H1 (cell line): ENCODE data around the gene TPM2. TPM values are rescaled to one million over a fixed set of nuclear protein-coding genes. Genes with fewer than 3 reads are reported as not detected.

Experiments used
- CTCF ChIA-PET: fragments of 300-600 bp; sonication (Branson Sonifier 250); formaldehyde crosslinking; loops from one replicate; lab custom pipeline; 2021; ENCODE audit not compliant: partially characterized antibody; lab: Charles Lee
- POLR2A ChIA-PET: fragments of 300-600 bp; sonication (Branson Sonifier 250); formaldehyde crosslinking; loops from one replicate; lab custom pipeline; 2021; ENCODE audit warnings: inconsistent platforms; ENCODE audit not compliant: partially characterized antibody; lab: Charles Lee
- DNase-seq, 2 experiments: peaks; one replicate each; pipeline versions ENCODE4 v3.0.0 to v3.0.0-alpha.2; 2010 to 2022; ENCODE audit warnings: low spot score in 2 of 2, low read depth in 1 of 2, mixed read lengths in 1 of 2
- FAIRE-seq: peaks from 2 replicates; lab custom pipeline; 2011; peaks lifted over from hg19 to GRCh38; lab: Jason Lieb, UNC
- H2AFZ ChIP-seq: 2 replicates; pipeline ENCODE4 v1.8.1; 2012; ENCODE audit warnings: low read length, inconsistent platforms
- H2AK5ac ChIP-seq: 2 replicates; pipeline ENCODE4 v1.6.1; 2013; ENCODE audit warnings: low read depth, low read length
- H2BK120ac ChIP-seq: replicated peaks from 2 replicates; pipeline ENCODE3; 2013; ENCODE audit warnings: low read depth, low read length, inconsistent platforms
- H2BK12ac ChIP-seq: 2 replicates; pipeline ENCODE4 v1.6.1; 2013; ENCODE audit warnings: low read depth, low read length
- H2BK15ac ChIP-seq: 2 replicates; pipeline ENCODE4 v1.6.1; 2013; ENCODE audit warnings: low read length
- H2BK20ac ChIP-seq: 2 replicates; pipeline ENCODE4 v1.6.1; 2013; ENCODE audit warnings: low read length
- H2BK5ac ChIP-seq: 2 replicates; pipeline ENCODE4 v1.6.1; 2013; ENCODE audit warnings: low read depth, low read length
- H3K14ac ChIP-seq: 2 replicates; pipeline ENCODE4 v1.6.1; 2013; ENCODE audit warnings: inconsistent platforms; ENCODE audit not compliant: insufficient read length
- H3K18ac ChIP-seq: 2 replicates; pipeline ENCODE4 v1.6.1; 2013; ENCODE audit warnings: low read length; ENCODE audit errors: extremely low read depth
- H3K23ac ChIP-seq: 2 replicates; pipeline ENCODE4 v1.6.1; 2013; ENCODE audit warnings: inconsistent platforms; ENCODE audit not compliant: insufficient read length
- H3K23me2 ChIP-seq: 2 replicates; pipeline ENCODE4 v1.6.1; 2013; ENCODE audit warnings: low read depth, low read length
- H3K27ac ChIP-seq: 2 replicates; pipeline ENCODE4 v1.6.1; 2011; ENCODE audit warnings: low read depth, low read length, inconsistent platforms
- H3K27me3 ChIP-seq, 4 experiments: replicated peaks in 1 of 4; 1 replicate in 1 of 4; 2 replicates in 3 of 4; pipeline versions ENCODE4 v1.6.1 to v1.8.1; 2011 to 2013; ENCODE audit warnings: low read length in 3 of 4, mild to moderate bottlenecking in 3 of 4, inconsistent platforms in 2 of 4, mixed read lengths in 2 of 4, moderate library complexity in 1 of 4; ENCODE audit not compliant: control insufficient read depth in 3 of 4, insufficient read depth in 3 of 4; ENCODE audit errors: extremely low read depth in 1 of 4
- H3K36me3 ChIP-seq, 4 experiments: 2 replicates each; pipeline versions ENCODE4 v1.6.1 to v1.8.1; 2011 to 2013; ENCODE audit warnings: mild to moderate bottlenecking in 4 of 4, low read length in 3 of 4, moderate library complexity in 2 of 4, control low read depth in 1 of 4, inconsistent platforms in 1 of 4; ENCODE audit not compliant: insufficient read depth in 4 of 4, control insufficient read depth in 2 of 4
- H3K4ac ChIP-seq: replicated peaks from 2 replicates; pipeline ENCODE3; 2013; ENCODE audit warnings: low read length, low read depth, mixed read lengths, inconsistent platforms; ENCODE audit not compliant: insufficient read length
- H3K4me1 ChIP-seq, 4 experiments: replicated peaks in 1 of 4; 1 replicate in 1 of 4; 2 replicates in 3 of 4; pipeline versions ENCODE4 v1.6.1 to v1.8.1; 2011 to 2013; ENCODE audit warnings: low read length in 3 of 4, inconsistent platforms in 2 of 4, mixed read lengths in 1 of 4; ENCODE audit not compliant: insufficient read depth in 4 of 4, control insufficient read depth in 3 of 4
- H3K4me2 ChIP-seq, 2 experiments: 2 replicates each; pipeline versions ENCODE4 v1.6.1 to v1.8.1; 2011 to 2013; ENCODE audit warnings: low read depth in 2 of 2, low read length in 2 of 2, control low read depth in 1 of 2, inconsistent platforms in 1 of 2, mild to moderate bottlenecking in 1 of 2; ENCODE audit not compliant: insufficient read depth in 1 of 2
- H3K4me3 ChIP-seq, 4 experiments: fragments of 200-600, 300-600 bp in 1 of 4; sonication (generic), shearing (Covaris generic), sonication (Bioruptor Twin) in 1 of 4; 2 replicates each; pipeline versions ENCODE4 v1.5.1 to v1.8.1; 2011 to 2016; ENCODE audit warnings: low read length in 4 of 4, low read depth in 3 of 4, control low read depth in 2 of 4, inconsistent platforms in 2 of 4, mild to moderate bottlenecking in 2 of 4, mixed read lengths in 1 of 4, moderate library complexity in 1 of 4; ENCODE audit not compliant: insufficient read depth in 2 of 4; ENCODE audit errors: extremely low read depth in 1 of 4
- H3K56ac ChIP-seq: replicated peaks from 2 replicates; pipeline ENCODE3; 2013; ENCODE audit warnings: low read depth, mild to moderate bottlenecking, mixed read lengths, low read length, inconsistent platforms; ENCODE audit not compliant: insufficient read length
- H3K79me1 ChIP-seq: 2 replicates; pipeline ENCODE4 v1.6.1; 2013; ENCODE audit warnings: low read depth, low read length, control low read depth
- H3K79me2 ChIP-seq, 2 experiments: 2 replicates each; pipeline versions ENCODE4 v1.6.1 to v1.8.1; 2012 to 2013; ENCODE audit warnings: low read length in 2 of 2, mild to moderate bottlenecking in 2 of 2, inconsistent platforms in 1 of 2; ENCODE audit not compliant: insufficient read depth in 2 of 2, control insufficient read depth in 1 of 2
- H3K9ac ChIP-seq, 4 experiments: replicated peaks in 1 of 4; 1 replicate in 1 of 4; 2 replicates in 3 of 4; pipeline versions ENCODE4 v1.6.1 to v1.8.1; 2011 to 2013; ENCODE audit warnings: low read depth in 3 of 4, low read length in 3 of 4, control low read depth in 2 of 4, mild to moderate bottlenecking in 2 of 4, moderate library complexity in 2 of 4, inconsistent platforms in 1 of 4; ENCODE audit errors: extremely low read depth in 1 of 4
- H3K9me3 ChIP-seq, 2 experiments: 2 replicates each; pipeline versions ENCODE4 v1.6.1 to v1.8.1; 2012 to 2013; ENCODE audit warnings: mild to moderate bottlenecking in 2 of 2, moderate library complexity in 2 of 2, control low read depth in 1 of 2, inconsistent platforms in 1 of 2, low read depth in 1 of 2, low read length in 1 of 2, mixed read lengths in 1 of 2; ENCODE audit not compliant: insufficient read depth in 2 of 2
- H4K20me1 ChIP-seq, 2 experiments: replicated peaks in 1 of 2; 2 replicates each; pipeline versions ENCODE3 to v1.8.1; 2011 to 2013; ENCODE audit warnings: inconsistent platforms in 2 of 2, low read length in 2 of 2, mild to moderate bottlenecking in 1 of 2; ENCODE audit not compliant: insufficient read depth in 2 of 2, control insufficient read depth in 1 of 2
- H4K5ac ChIP-seq: 2 replicates; pipeline ENCODE4 v1.6.1; 2013; ENCODE audit warnings: low read length, low read depth, mixed read lengths, inconsistent platforms; ENCODE audit not compliant: insufficient read length
- H4K8ac ChIP-seq: 2 replicates; pipeline ENCODE4 v1.8.0; 2013; ENCODE audit warnings: mild to moderate bottlenecking, moderate library complexity, low read length, inconsistent platforms; ENCODE audit not compliant: insufficient read depth; ENCODE audit errors: extremely low read depth
- H4K91ac ChIP-seq: replicated peaks from 2 replicates; pipeline ENCODE3; 2013; ENCODE audit warnings: low read length, mixed read lengths, inconsistent platforms; ENCODE audit not compliant: insufficient read length
- CEBPB ChIP-seq: IDR thresholded peaks from 2 replicates; pipeline ENCODE4 v1.6.1; 2012; ENCODE audit warnings: low read depth, low read length
- CTBP2 ChIP-seq: IDR thresholded peaks from 2 replicates; pipeline ENCODE4 v1.7.0; 2011; ENCODE audit warnings: borderline replicate concordance, mild to moderate bottlenecking, moderate library complexity, mixed read lengths, low read length; ENCODE audit not compliant: insufficient read depth, insufficient read length
- EZH2 ChIP-seq: fragments of 200-600 bp; sonication (generic); IDR thresholded peaks from 2 replicates; pipeline ENCODE4 v1.7.1; 2012; ENCODE audit warnings: low read depth, mild to moderate bottlenecking, moderate library complexity, low read length, inconsistent platforms; ENCODE audit not compliant: severe bottlenecking
- FOSL1 ChIP-seq: IDR thresholded peaks from 2 replicates; pipeline ENCODE4 v1.6.1; 2011; ENCODE audit warnings: mild to moderate bottlenecking, low read depth, low read length, moderate library complexity; ENCODE audit not compliant: insufficient read depth
- GABPA ChIP-seq: IDR thresholded peaks from 2 replicates; pipeline ENCODE4 v1.6.1; 2011; ENCODE audit warnings: mild to moderate bottlenecking, low read length, moderate library complexity, borderline replicate concordance; ENCODE audit not compliant: insufficient read depth
- HDAC2 ChIP-seq, 2 experiments: fragments of 300-600 bp in 1 of 2; sonication (generic) in 1 of 2; IDR thresholded peaks; 2 replicates each; pipeline ENCODE4 v1.6.1; 2011 to 2012; ENCODE audit warnings: low read depth in 2 of 2, low read length in 2 of 2, mild to moderate bottlenecking in 2 of 2, moderate library complexity in 2 of 2, borderline replicate concordance in 1 of 2, inconsistent platforms in 1 of 2
- KDM5A ChIP-seq: fragments of 200-600 bp; IDR thresholded peaks from 2 replicates; pipeline ENCODE4 v1.7.1; 2012; ENCODE audit warnings: mild to moderate bottlenecking, low read length, inconsistent platforms, mixed read lengths
- RBBP5 ChIP-seq: IDR thresholded peaks from 2 replicates; pipeline ENCODE4 v1.7.1; 2012; ENCODE audit warnings: low read depth, mild to moderate bottlenecking, inconsistent platforms, low read length, moderate library complexity, borderline replicate concordance
- RNF2 ChIP-seq: fragments of 200-900, 300-1000 bp; sonication (generic); IDR thresholded peaks from 2 replicates; pipeline ENCODE4 v1.7.1; 2016; ENCODE audit warnings: borderline replicate concordance, low read depth, mild to moderate bottlenecking, antibody characterized with exemption, low read length; ENCODE audit not compliant: poor library complexity, severe bottlenecking; ENCODE audit errors: missing control alignments
- SIN3A ChIP-seq, 2 experiments: IDR thresholded peaks in 1 of 2; conservative IDR thresholded peaks in 1 of 2; 2 replicates each; pipeline ENCODE4 v1.6.1; 2011 to 2012; ENCODE audit warnings: low read length in 2 of 2, improper control_type of control experiment in 1 of 2, low read depth in 1 of 2, mild to moderate bottlenecking in 1 of 2
- YY1 ChIP-seq: IDR thresholded peaks from 2 replicates; pipeline ENCODE4 v1.6.1; 2011; ENCODE audit warnings: low read depth, mild to moderate bottlenecking, low read length
- WGBS, 2 experiments: shearing (Covaris generic) in 1 of 2; methylation state at CpG; one replicate each; pipeline versions ENCODE4 v1.1.6 to v1.1.7; 2013 to 2015; ENCODE audit warnings: low lambda C conversion rate in 2 of 2, mixed read lengths in 2 of 2, inconsistent platforms in 1 of 2, low coverage in 1 of 2, missing lambda C conversion rate in 1 of 2; ENCODE audit not compliant: insufficient replicate concordance in 2 of 2, insufficient coverage in 1 of 2, insufficient read length in 1 of 2; ENCODE audit errors: extremely low coverage in 1 of 2, missing lambda C conversion rate in 1 of 2; 5-methylcytosine and 5-hydroxymethylcytosine counted together
- polyA plus RNA-seq, 7 experiments: library from polyadenylated mRNA; depleted of rRNA in 3 of 7; stranded (reverse) in 5 of 7; unstranded in 2 of 7; fragments of >200 nt in 5 of 7; fragments of 200-250 nt in 2 of 7; gene quantifications; 1 replicate in 5 of 7; 2 replicates in 1 of 7; 4 replicates in 1 of 7; pipeline versions ENCODE4 v1.2.1 to v1.2.3, GENCODE V29; 2011 to 2013; ENCODE audit warnings: missing spikeins in 2 of 7, mixed read lengths in 2 of 7
- total RNA-seq: library from RNA; stranded (reverse); fragmentation: NEBNext Ultra II Directional; extraction: Animal tissue kit (Norgen Biotek cat#: 25700); gene quantifications from 2 replicates; pipeline ENCODE4 v1.2.1, GENCODE V29; 2021

Gene TPM2
- total and polyA plus RNA-seq, 2 of the 8 experiments (the other 6 are each of a cell fraction or from before 2014, with no cell fraction given): 62.5 to 181 TPM

DNA sequence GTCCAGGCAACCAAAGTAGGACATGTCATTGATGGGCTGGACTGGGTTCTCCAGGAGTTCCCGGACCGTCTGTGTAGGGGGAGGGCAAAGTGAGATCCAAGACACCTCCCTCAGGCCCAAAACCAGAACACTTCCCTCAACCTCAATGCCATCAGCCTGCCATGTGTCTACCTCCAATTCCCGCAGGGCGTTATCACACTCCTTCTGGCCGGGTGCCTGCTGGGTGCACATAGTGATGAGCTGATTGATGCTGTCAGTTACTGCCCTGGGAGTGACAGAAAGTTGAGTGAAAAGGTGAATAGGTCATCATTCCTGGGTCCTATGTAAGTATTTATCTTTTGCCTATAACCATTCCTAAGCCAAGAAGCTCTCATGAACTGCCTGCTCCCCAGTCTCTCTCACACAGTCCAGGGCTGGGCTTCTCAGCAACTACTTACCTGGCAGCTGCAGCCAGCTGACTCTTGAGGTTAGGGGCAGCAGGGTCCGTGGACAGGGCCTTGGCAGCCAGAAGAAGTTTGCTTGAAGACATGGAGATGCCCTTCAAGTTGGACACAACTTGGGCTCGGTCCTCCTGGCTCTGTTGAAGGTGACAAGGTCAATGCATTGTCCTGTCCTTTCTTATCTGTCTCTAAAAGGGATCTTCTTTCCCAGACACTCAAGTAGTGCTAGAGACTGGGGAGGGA, 21.2 kb upstream of the TPM2 start:
- no peak overlapping the region for H3K9ac ChIP-seq
- no peak overlapping the region for H4K8ac ChIP-seq
- no peak overlapping the region for H3K4me3 ChIP-seq
- no peak overlapping the region for H3K14ac ChIP-seq
- ChIA-PET CTCF (interaction anchor here (1.7 to 13.8 kb wide), 5 partner anchors 10 to 63 kb away, joined by 5 to 199 read pairs (median 90); partner anchors contain the start of genes ARHGEF39, CCDC107, CREB3 and RMRP), POLR2A (interaction anchor here (1.0 to 10.5 kb wide), 3 partner anchors 16 to 26 kb away, joined by 3 to 51 read pairs (median 3); no protein-coding TSS in a partner anchor)
- 91% methylated on average over 7 of the region's 7 CpGs; no CpG with 5 or more reads in 1 of the 2 experiments for WGBS, 2 experiments
- no peak overlapping the region for H2BK12ac ChIP-seq
- no peaks in the 10 kb centered on the region for H3K9me3 ChIP-seq
- H2AK5ac ChIP-seq: no peak overlapping the region
- H3K4ac ChIP-seq: no peak overlapping the region
- H4K5ac ChIP-seq: no peak overlapping the region
- H3K4me1 ChIP-seq: no peaks in the 10 kb centered on the region
- H2AFZ ChIP-seq: no peak overlapping the region
- no peaks in the 10 kb centered on the region for H3K79me2 ChIP-seq
- no peaks in the 10 kb centered on the region for H3K23me2 ChIP-seq
- no peak overlapping the region for H3K27ac ChIP-seq
- H2BK120ac ChIP-seq: no peak overlapping the region
- no peak overlapping the region for H4K91ac ChIP-seq
- FAIRE-seq (no peak), DNase-seq (no peak)
- H3K18ac ChIP-seq: no peak overlapping the region
- no peaks in the 10 kb centered on the region for H3K27me3 ChIP-seq
- no peak overlapping the region for H3K23ac ChIP-seq
- no peak overlapping the region for H2BK15ac ChIP-seq
- H3K56ac ChIP-seq: no peak overlapping the region
- H3K36me3 ChIP-seq: peaks cover 27 to 84% (median 61%) of the 10 kb centered on the region in 4 experiments; a peak in 7 of 8 replicates
- H3K4me2 ChIP-seq: no peak overlapping the region
- no peak overlapping the region for H2BK5ac ChIP-seq
- no peak overlapping the region for H2BK20ac ChIP-seq
- no peaks in the 10 kb centered on the region for H3K79me1 ChIP-seq
- peaks cover 0 to 5% of the 10 kb centered on the region in 2 experiments for H4K20me1 ChIP-seq
- TF ChIP-seq YY1: no peak
- TF ChIP-seq GABPA: no peak
- no peak for TF ChIP-seq EZH2
- no peak for TF ChIP-seq FOSL1
- no peak for TF ChIP-seq HDAC2 (IDR thresholded peaks at IDR 0.05; ENCODE audit: borderline replicate concordance in 1 of 2, low read depth in 2 of 2, low read length in 2 of 2)
- TF ChIP-seq CTBP2: no peak
- no peak for TF ChIP-seq RNF2
- TF ChIP-seq KDM5A: no peak
- no peak for TF ChIP-seq RBBP5
- TF ChIP-seq CEBPB: no peak
- TF ChIP-seq SIN3A (conservative IDR thresholded peaks at IDR 0.05 in 1 of 2, IDR thresholded peaks at IDR 0.05 in 1 of 2; ENCODE audit: low read depth in 1 of 2, low read length in 2 of 2): no peak
